BE2C (cell line): Measurements from ENCODE around the gene NCLN.
"Not testable (repeated sequence)": the region's sequence is repeated elsewhere in the genome, so short reads cannot be mapped to it uniquely, and the experiment has no call there.

Experiments
- DNase-seq: peaks from one replicate; pipeline ENCODE4 v3.0.0-alpha.2; 2020
- H3K27me3 ChIP-seq: fragments of 250-450 bp; sonication (Bioruptor Pico); 2 replicates; pipeline ENCODE4 v1.5.1; 2020; ENCODE audit warnings: mild to moderate bottlenecking
- H3K36me3 ChIP-seq: fragments of 250-450 bp; sonication (Bioruptor Pico); 2 replicates; pipeline ENCODE4 v1.5.1; 2020; ENCODE audit warnings: mild to moderate bottlenecking
- H3K4me1 ChIP-seq: fragments of 250-450 bp; sonication (Bioruptor Pico); 2 replicates; pipeline ENCODE4 v1.5.1; 2020
- H3K4me3 ChIP-seq: 2 replicates; pipeline ENCODE4 v1.5.1; 2011; ENCODE audit warnings: low read depth, low read length
- H3K9me3 ChIP-seq: fragments of 250-450 bp; sonication (Bioruptor Pico); 2 replicates; pipeline ENCODE4 v1.5.1; 2020
- TF ChIP-seq, protein P1 (sequence below): IDR thresholded peaks from 2 replicates; pipeline ENCODE4 v1.5.1; 2012; ENCODE audit warnings: mild to moderate bottlenecking, low read depth, low read length

NCLN gene

DNA sequence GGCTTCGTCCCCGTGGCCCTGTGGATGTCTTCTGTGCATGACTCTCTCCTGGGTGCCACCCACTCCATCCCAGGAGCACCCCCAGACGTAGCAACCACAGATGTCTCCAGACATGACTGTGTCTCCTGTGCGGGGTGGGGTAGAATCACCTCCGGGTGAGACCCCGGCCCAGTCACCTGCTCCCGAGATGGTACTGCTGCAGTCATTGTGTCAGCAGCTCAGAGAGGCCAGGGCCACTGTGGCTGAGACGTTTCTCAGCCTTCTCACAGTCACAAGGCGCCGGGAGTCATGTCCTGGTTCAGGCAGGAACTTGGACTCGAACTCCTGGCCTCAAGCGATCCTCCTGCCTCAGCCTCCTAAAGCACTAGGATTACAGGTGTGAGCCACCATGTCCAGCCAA is 16.6 kb downstream of the NCLN start:
- Histone ChIP-seq H3K9me3 (no peaks in the 10 kb centered on the region), H3K4me1 (no peaks in the 10 kb centered on the region), H3K27me3 (no peaks in the 10 kb centered on the region), H3K4me3 (no peak overlapping the region), H3K36me3 (peaks cover 53% of the 10 kb centered on the region)
- TF ChIP-seq, protein P1, sequence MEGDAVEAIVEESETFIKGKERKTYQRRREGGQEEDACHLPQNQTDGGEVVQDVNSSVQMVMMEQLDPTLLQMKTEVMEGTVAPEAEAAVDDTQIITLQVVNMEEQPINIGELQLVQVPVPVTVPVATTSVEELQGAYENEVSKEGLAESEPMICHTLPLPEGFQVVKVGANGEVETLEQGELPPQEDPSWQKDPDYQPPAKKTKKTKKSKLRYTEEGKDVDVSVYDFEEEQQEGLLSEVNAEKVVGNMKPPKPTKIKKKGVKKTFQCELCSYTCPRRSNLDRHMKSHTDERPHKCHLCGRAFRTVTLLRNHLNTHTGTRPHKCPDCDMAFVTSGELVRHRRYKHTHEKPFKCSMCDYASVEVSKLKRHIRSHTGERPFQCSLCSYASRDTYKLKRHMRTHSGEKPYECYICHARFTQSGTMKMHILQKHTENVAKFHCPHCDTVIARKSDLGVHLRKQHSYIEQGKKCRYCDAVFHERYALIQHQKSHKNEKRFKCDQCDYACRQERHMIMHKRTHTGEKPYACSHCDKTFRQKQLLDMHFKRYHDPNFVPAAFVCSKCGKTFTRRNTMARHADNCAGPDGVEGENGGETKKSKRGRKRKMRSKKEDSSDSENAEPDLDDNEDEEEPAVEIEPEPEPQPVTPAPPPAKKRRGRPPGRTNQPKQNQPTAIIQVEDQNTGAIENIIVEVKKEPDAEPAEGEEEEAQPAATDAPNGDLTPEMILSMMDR = no peak
- DNase-seq = no peak

DNA sequence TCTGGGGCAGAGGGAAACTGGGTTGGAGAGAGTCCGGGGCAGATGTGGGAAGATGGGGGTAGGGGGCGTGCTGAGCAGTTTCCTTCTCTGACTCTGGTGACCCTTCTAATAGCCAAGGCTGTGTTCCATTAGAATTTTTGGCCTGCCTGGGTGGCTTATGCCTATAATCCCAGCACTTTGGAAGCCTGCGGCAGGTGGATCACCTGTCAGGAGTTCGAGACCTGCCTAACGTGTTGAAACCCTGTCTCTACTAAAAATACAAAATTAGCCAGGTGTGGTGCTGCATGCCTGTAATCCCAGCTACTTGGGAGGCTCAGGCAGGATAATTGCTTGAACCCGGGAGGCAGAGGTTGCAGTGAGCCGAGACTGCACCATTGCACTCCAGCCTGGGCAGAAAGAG is 17.2 kb downstream of the NCLN start:
- H3K36me3 ChIP-seq = peaks cover 56% of the 10 kb centered on the region
- not testable (repeated sequence) for H3K9me3 ChIP-seq, H3K4me3 ChIP-seq, H3K4me1 ChIP-seq, DNase-seq, H3K27me3 ChIP-seq

DNA sequence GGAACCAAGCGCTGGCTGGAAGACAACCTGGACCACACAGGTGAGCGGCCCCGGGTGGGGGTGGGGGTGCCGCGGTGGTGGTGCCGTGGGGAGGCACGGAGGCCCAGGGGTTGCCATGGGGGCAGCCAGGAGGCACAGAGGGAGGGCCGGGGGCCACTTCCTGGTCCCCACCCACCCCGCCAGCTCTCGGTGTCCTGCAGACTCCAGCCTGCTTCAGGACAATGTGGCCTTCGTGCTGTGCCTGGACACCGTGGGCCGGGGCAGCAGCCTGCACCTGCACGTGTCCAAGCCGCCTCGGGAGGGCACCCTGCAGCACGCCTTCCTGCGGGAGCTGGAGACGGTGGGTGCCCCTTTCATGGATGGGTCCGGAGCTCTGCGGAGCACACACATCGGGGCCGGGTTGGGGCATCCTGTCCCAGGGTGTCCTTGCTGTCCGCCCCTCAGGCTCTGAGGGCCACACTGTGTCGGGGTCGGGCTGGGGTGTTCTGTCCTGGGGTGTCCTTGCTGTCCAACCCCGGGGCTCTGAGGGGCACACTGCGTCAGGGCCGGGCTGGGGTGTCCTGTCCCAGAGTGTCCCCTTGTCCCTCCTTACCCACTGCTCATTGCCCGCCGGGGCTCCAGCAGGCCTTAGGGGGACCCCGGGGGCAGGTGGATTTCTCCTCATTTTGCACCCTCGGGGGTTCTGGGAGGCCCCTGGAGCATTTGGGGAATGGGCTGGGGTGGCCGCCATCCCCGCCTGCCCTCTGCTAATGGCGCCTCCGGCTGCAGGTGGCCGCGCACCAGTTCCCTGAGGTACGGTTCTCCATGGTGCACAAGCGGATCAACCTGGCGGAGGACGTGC is 18.3 kb downstream of the NCLN start:
- no peaks in the 10 kb centered on the region for H3K27me3 ChIP-seq
- no peaks in the 10 kb centered on the region for H3K9me3 ChIP-seq
- H3K4me1 ChIP-seq = no peaks in the 10 kb centered on the region
- no peak for DNase-seq
- peaks cover 57% of the 10 kb centered on the region for H3K36me3 ChIP-seq
- no peak overlapping the region for H3K4me3 ChIP-seq
- TF ChIP-seq, protein P1 = no peak

DNA sequence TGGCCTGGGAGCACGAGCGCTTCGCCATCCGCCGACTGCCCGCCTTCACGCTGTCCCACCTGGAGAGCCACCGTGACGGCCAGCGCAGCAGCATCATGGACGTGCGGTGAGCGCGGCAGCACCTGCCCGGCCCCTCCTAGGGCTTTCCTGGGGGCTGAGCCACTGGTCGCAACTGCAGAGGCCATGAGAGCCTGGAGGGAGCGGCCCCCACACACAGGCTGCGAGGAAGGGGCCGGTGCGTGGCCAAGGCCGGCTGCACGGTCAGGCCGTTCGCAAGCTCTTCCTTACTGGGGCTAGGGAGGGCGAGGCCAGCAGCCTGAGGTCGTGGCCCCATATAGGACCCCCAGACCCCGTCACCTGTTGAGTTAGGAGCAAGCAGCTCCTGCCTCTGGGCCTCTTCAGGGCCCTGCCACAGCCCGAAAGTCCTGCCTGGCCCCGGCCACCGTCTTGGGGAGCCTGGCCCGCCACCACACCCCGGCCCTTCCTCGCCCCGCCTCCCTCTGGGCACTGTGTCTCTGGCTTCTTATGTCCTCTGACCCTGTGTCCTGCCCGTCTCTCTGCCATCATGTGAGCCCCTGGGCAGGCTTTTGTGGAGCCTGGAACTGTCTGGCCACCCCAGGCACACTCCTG is 19.0 kb downstream of the NCLN start:
- H3K27me3 ChIP-seq = no peaks in the 10 kb centered on the region
- TF ChIP-seq, protein P1 = no peak
- peaks cover 55% of the 10 kb centered on the region for H3K36me3 ChIP-seq
- no peaks in the 10 kb centered on the region for H3K9me3 ChIP-seq
- no peaks in the 10 kb centered on the region for H3K4me1 ChIP-seq
- DNase-seq = no peak
- no peak overlapping the region for H3K4me3 ChIP-seq

DNA sequence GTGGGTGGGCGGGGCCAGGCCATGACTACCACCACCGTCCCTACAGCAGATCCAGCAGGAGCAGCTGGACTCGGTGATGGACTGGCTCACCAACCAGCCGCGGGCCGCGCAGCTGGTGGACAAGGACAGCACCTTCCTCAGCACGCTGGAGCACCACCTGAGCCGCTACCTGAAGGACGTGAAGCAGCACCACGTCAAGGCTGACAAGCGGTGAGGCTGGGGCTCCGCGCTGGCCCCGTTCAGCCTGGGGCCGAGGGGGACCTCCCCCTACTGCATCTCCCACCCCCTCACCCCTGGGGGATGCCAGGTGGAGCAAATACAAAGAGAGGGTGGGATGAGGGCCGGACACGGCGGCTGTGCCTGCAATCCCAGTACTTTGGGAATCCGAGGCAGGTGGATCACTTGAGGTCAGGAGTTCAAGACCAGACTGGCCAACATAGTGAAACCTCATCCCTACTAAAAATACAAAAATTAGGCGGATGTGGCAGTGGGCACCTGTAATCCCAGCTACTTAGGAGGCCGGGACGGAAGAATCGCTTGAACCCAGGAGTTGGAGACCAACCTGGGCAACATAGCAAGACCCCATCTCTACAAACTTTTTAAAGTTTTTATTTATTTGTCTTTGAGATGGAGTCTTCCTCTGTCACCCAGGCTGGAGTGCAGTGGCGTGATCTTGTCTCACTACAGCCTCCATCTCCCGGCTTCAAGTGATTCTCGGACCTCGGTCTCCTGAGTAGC is 20.7 kb downstream of the NCLN start:
- Histone ChIP-seq H3K4me3 (no peak overlapping the region), H3K4me1 (no peaks in the 10 kb centered on the region), H3K36me3 (peaks cover 52% of the 10 kb centered on the region), H3K27me3 (no peaks in the 10 kb centered on the region; the same call in 1 of the 2 replicates), H3K9me3 (no peaks in the 10 kb centered on the region)
- TF ChIP-seq, protein P1 = no peak
- DNase-seq = no peak

DNA sequence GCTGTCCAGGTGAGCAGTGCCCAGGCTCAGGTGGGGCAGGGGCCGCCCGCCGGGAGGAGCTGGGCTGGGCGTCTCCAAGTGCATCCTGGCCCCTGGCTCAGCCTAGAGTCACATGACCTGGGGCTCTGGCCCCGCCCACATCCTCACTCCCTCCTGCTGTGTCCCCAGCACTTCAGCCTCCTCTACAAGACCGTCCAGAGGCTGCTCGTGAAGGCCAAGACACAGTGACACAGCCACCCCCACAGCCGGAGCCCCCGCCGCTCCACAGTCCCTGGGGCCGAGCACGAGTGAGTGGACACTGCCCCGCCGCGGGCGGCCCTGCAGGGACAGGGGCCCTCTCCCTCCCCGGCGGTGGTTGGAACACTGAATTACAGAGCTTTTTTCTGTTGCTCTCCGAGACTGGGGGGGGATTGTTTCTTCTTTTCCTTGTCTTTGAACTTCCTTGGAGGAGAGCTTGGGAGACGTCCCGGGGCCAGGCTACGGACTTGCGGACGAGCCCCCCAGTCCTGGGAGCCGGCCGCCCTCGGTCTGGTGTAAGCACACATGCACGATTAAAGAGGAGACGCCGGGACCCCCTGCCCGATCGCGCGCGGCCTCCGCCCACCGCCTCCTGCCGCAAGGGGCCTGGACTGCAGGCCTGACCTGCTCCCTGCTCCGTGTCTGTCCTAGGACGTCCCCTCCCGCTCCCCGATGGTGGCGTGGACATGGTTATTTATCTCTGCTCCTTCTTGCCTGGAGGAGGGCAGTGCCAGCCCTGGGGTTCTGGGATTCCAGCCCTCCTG is 21.9 kb downstream of the NCLN start:
- DNase-seq = no peak
- TF ChIP-seq, protein P1 = no peak
- Histone ChIP-seq H3K4me3 (no peak overlapping the region), H3K27me3 (no peaks in the 10 kb centered on the region; the same call in 1 of the 2 replicates), H3K9me3 (no peaks in the 10 kb centered on the region), H3K4me1 (no peaks in the 10 kb centered on the region), H3K36me3 (peaks cover 47% of the 10 kb centered on the region)
